SK-N-SH treated with all-trans-retinoic acid at 6 μM for 48 hours (cell line): ENCODE data around the gene MRPL36.

Source experiments
- ESRRG ChIP-seq: fragments of 250-450 bp; sonication (Bioruptor Pico); IDR thresholded peaks from 2 replicates; pipeline ENCODE4 v1.6.1; 2021; ENCODE audit warnings: mild to moderate bottlenecking
- GLIS3 ChIP-seq: fragments of 250-450 bp; sonication (Bioruptor Pico); IDR thresholded peaks from 2 replicates; pipeline ENCODE4 v1.5.0; 2020; ENCODE audit warnings: mild to moderate bottlenecking, moderate library complexity
- ISL1 ChIP-seq: fragments of 250-450 bp; sonication (Bioruptor Pico); IDR thresholded peaks from 2 replicates; pipeline ENCODE4 v2.1.2; 2022; ENCODE audit warnings: mild to moderate bottlenecking, moderate library complexity
- PPARA ChIP-seq: fragments of 250-450 bp; sonication (Bioruptor Pico); IDR thresholded peaks from 2 replicates; pipeline ENCODE4 v1.5.0; 2020; ENCODE audit warnings: mild to moderate bottlenecking, borderline replicate concordance
- RARB ChIP-seq: fragments of 250-450 bp; sonication (Bioruptor Pico); IDR thresholded peaks from 2 replicates; pipeline ENCODE4 v1.8.0; 2021; ENCODE audit warnings: mild to moderate bottlenecking, moderate library complexity
- SNAI2 ChIP-seq: fragments of 250-450 bp; sonication (Bioruptor Pico); IDR thresholded peaks from 2 replicates; pipeline ENCODE4 v1.5.0; 2020; ENCODE audit warnings: mild to moderate bottlenecking, moderate library complexity
- TSHZ2 ChIP-seq: fragments of 250-450 bp; sonication (Bioruptor Pico); IDR thresholded peaks from 2 replicates; pipeline ENCODE4 v1.5.0; 2020; ENCODE audit warnings: mild to moderate bottlenecking, moderate library complexity
- ZFP3 ChIP-seq: fragments of 250-450 bp; sonication (Bioruptor Pico); IDR thresholded peaks from 2 replicates; pipeline ENCODE4 v1.5.0; 2020; ENCODE audit warnings: mild to moderate bottlenecking, moderate library complexity
- ZNF565 ChIP-seq: fragments of 450-650 bp; formaldehyde crosslinking; conservative IDR thresholded peaks from 2 replicates; pipeline ENCODE4 v1.5.0; 2020; ENCODE audit warnings: low read depth, mild to moderate bottlenecking, moderate library complexity
- ZNF70 ChIP-seq: fragments of 450-650 bp; formaldehyde crosslinking; IDR thresholded peaks from 2 replicates; pipeline ENCODE4 v1.5.0; 2020; ENCODE audit warnings: mild to moderate bottlenecking, moderate library complexity
- ZNF8 ChIP-seq: fragments of 450-650 bp; formaldehyde crosslinking; IDR thresholded peaks from 2 replicates; pipeline ENCODE4 v1.5.0; 2020; ENCODE audit warnings: mild to moderate bottlenecking, moderate library complexity
- TF ChIP-seq, protein P1 (sequence below): fragments of 250-450 bp; sonication (Bioruptor Pico); IDR thresholded peaks from 2 replicates; pipeline ENCODE4 v1.8.0; 2020; ENCODE audit warnings: mild to moderate bottlenecking, moderate library complexity, borderline replicate concordance
- TF ChIP-seq, protein P2 (sequence below): fragments of 250-450 bp; sonication (Bioruptor Pico); IDR thresholded peaks from 2 replicates; pipeline ENCODE4 v1.5.1; 2020; ENCODE audit warnings: low read depth, mild to moderate bottlenecking, moderate library complexity
- TF ChIP-seq, protein P3 (sequence below): fragments of 250-450 bp; sonication (Bioruptor Pico); IDR thresholded peaks from 2 replicates; pipeline ENCODE4 v1.5.1; 2021; ENCODE audit warnings: mild to moderate bottlenecking, moderate library complexity

DNA sequence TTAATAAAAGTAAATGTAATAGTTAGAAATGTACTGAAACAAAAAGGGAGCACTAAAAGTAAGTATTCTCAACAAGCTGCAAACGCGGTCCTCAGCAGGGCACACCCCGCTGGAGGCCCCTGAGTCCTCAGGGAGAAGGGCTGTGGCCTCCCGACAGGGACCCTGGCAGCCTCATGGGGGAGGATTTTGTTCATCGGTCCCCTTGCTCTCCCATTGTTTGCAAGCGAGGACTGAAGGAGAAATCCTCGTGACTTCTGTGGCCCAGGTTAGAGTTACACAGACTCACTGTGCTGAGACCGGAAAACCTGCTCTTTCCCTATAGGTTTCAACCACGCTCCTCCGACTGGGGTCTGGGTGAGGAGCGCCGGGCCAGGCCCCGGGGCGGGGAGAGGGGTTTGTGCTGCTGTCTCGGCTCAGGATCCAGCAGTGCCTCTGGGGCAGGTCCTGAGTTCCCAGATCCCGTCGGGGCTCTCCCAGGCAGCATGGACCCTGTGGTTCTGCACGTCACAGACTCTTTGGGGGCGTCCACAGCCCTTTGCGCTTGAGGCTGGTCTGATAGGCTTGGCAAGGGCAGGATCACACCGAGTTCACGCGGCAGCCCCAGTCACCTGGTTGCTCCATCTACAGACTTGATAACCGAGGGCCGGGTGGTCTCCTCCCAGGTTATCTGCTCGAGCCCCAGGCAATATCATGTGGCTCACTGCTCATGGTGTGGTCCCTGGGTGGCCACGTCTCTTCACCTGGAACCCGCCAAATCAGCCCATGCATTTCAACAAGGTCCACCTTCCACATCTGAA, 38.8 kb downstream of the MRPL36 start:
- TF ChIP-seq RARB (CRISPR knock-in tag) (no peak), ZNF70 (CRISPR knock-in tag) (no peak), SNAI2 (no peak), PPARA (CRISPR knock-in tag) (no peak), ESRRG (CRISPR knock-in tag) (no peak), ZFP3 (CRISPR knock-in tag) (no peak), TSHZ2 (no peak), ISL1 (CRISPR knock-in tag) (no peak), GLIS3 (CRISPR knock-in tag) (no peak), ZNF8 (CRISPR knock-in tag) (no peak), ZNF565 (CRISPR knock-in tag) (no peak)
- TF ChIP-seq, protein P1, sequence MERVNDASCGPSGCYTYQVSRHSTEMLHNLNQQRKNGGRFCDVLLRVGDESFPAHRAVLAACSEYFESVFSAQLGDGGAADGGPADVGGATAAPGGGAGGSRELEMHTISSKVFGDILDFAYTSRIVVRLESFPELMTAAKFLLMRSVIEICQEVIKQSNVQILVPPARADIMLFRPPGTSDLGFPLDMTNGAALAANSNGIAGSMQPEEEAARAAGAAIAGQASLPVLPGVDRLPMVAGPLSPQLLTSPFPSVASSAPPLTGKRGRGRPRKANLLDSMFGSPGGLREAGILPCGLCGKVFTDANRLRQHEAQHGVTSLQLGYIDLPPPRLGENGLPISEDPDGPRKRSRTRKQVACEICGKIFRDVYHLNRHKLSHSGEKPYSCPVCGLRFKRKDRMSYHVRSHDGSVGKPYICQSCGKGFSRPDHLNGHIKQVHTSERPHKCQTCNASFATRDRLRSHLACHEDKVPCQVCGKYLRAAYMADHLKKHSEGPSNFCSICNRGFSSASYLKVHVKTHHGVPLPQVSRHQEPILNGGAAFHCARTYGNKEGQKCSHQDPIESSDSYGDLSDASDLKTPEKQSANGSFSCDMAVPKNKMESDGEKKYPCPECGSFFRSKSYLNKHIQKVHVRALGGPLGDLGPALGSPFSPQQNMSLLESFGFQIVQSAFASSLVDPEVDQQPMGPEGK (CRISPR knock-in tag) = no peak
- TF ChIP-seq, protein P2, sequence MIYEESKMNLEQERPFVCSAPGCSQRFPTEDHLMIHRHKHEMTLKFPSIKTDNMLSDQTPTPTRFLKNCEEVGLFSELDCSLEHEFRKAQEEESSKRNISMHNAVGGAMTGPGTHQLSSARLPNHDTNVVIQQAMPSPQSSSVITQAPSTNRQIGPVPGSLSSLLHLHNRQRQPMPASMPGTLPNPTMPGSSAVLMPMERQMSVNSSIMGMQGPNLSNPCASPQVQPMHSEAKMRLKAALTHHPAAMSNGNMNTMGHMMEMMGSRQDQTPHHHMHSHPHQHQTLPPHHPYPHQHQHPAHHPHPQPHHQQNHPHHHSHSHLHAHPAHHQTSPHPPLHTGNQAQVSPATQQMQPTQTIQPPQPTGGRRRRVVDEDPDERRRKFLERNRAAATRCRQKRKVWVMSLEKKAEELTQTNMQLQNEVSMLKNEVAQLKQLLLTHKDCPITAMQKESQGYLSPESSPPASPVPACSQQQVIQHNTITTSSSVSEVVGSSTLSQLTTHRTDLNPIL (CRISPR knock-in tag) = no peak
- TF ChIP-seq, protein P3, sequence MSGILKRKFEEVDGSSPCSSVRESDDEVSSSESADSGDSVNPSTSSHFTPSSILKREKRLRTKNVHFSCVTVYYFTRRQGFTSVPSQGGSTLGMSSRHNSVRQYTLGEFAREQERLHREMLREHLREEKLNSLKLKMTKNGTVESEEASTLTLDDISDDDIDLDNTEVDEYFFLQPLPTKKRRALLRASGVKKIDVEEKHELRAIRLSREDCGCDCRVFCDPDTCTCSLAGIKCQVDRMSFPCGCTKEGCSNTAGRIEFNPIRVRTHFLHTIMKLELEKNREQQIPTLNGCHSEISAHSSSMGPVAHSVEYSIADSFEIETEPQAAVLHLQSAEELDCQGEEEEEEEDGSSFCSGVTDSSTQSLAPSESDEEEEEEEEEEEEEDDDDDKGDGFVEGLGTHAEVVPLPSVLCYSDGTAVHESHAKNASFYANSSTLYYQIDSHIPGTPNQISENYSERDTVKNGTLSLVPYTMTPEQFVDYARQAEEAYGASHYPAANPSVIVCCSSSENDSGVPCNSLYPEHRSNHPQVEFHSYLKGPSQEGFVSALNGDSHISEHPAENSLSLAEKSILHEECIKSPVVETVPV = no peak
